HG03159 (cell line): Measurements from ENCODE around the gene BACH2.
"Not testable (repeated sequence)": the region's sequence is repeated elsewhere in the genome, so short reads cannot be mapped to it uniquely, and the experiment has no call there.

Source experiments
- ATAC-seq: cut with Tn5 transposase; IDR thresholded peaks from one replicate; pipeline ENCODE4 v1.9.1; 2021; ENCODE audit warnings: mild to moderate bottlenecking, moderate library complexity; ENCODE audit not compliant: unreplicated experiment

Gene BACH2

GRCh38 chr6:90079560-90080490 is 216.8 kb downstream of the BACH2 start:
- ATAC-seq, result no peak

DNA sequence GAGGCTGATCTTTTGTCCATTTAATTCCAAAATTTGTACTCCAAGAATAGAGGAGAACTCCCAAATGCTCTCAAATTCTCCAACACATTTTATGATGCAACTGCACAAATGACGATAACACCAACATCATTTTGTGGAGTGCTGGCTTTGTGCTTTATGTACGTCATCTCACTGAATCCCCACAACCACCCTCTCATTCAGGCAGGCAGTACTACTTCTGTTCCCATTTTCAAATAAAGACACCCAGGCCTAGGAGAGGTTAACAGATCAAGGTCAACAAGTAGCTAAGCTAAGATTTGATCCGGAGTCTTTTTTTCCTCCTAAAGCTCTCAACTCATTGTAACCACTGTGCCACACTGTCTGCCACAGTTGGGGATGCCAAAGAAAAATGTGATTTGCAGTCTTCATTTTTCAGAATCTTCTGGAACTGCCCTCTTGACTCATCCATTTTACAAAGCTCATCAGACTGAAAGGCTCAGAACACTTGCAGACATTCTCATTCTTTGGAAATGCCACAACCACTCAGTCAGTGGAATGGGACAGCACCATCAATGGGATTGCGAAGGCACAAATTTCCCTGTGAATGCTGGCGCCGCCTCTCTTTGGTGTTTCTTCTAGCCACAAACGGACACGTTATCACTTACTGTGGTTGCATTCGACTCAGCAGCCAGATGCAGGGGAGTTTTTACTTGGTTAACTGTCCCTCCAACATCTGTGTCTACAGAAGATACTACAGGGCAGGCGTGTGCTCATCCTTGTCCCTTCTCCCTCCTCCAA is 217.9 kb downstream of the BACH2 start:
- ATAC-seq, result no peak

DNA sequence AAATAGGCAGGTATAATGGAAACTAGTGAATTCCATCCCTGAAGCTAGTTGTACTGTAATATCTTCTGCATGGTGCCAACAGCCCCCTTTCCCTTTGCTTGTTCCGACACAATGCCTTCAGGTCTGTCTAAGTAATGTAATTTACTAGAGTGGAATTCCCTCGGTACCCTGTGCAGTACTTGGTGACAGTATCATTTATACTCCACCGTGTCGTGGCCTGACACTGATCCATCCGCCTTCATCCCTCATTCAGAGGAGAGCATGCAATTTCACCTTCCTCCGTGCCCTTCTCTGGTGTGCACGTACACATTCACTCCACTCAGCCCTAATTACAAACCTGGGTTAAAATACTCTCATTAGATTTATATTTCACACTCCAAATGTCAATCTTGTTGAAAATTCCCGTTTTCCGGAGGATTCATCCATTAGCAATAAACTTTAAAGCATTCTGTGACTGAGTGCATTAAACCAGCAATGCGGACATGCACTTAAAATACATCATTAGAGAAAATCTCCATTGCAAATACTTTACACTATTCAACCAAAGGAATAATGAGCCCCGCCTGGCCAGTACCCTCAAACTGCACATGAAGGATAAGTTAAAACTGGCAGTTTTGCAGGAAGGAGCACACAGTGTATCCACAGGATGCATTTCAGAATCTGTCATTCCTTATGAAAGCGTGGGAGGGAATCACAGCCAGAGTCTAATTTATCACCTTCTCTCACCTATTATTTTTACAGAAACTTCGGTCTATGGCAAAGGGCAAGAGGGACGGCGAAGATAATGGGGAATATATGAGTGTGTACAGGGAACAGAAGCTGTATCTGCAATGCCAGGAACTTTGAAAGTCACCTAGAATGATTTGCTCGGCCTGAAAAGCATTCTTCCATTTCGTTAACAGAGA is 219.9 kb downstream of the BACH2 start:
- ATAC-seq, result no peak

DNA sequence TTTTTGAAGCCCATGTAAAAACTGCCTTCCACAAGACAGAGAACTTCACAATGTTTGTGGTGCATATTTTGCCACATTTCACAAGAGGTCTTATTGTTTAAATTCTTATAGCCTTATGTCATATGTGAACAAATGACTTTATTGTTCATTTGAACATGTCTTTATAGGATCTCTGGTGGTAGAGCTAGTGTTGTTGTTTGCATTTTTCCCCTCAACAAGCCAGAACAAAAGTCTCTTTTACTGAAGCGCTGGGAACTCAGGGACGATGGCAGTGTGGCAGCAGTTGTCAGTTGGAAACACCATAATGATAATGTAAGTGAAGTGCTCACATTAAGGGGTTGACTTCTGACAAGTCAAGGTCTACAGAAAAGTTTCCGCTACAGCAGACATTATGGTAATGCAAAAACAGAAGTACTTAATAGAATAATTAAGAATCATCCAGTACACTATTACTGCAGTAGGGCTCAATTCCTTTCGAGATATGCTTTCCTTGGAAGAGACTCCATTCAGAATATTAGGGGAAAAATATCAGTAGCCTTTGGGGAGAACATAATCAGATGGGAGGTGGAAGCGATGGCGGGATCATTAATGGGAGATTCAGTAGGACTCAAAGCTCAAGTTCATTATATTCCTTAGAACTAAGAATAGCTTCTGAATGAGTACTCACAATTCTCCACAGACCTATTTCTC is 222.3 kb downstream of the BACH2 start:
- ATAC-seq, result no peak

- ATAC-seq, result no peak
Measured at GRCh38 chr6:90072935-90073464, 223.6 kb downstream of the BACH2 start.

DNA sequence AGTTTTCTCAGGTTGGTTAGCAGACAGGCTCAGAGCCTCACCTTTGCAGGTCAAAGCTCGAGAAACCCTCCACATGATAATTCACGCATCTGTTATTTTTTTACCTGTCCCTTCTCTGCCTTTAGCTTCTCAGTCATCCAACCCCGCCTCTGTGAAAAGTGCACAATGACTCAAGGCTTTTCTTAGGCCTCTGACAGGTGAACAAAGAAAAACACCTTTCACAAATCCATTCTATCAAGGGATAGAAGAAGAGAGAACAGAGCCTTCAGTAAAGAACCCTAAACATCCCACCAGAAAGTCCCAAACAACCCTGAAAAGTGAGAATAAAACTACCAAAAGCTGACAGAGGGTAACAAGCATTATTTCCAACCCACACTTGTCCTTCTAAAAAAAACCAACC is 224.1 kb downstream of the BACH2 start:
- no peak for ATAC-seq

- no peak for ATAC-seq
Measured at GRCh38 chr6:90068703-90069523, 227.7 kb downstream of the BACH2 start.

DNA sequence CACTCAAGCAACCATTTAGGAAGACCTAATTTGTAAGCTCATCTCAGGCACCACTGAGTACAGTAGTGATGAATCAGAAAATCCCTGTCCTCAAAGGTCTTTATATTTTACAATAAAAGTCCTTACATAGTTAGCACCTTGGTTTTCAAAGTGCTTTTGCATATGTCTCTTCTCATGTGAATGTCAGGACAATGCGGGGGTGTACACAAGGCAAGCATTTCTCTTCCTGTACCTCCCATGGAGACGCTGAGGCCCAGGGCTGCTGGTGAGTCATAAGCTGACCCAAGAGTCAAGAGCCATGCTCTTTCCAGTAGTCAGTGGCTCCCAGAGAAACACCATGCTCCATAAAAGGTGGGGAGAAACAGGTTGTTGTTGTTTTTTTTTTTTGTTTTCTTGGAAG is 228.4 kb downstream of the BACH2 start:
- ATAC-seq, result no peak

GRCh38 chr6:90066697-90067096 is 229.9 kb downstream of the BACH2 start:
- ATAC-seq, result no peak

GRCh38 chr6:90065173-90065572 is 231.5 kb downstream of the BACH2 start:
- ATAC-seq, result no peak

DNA sequence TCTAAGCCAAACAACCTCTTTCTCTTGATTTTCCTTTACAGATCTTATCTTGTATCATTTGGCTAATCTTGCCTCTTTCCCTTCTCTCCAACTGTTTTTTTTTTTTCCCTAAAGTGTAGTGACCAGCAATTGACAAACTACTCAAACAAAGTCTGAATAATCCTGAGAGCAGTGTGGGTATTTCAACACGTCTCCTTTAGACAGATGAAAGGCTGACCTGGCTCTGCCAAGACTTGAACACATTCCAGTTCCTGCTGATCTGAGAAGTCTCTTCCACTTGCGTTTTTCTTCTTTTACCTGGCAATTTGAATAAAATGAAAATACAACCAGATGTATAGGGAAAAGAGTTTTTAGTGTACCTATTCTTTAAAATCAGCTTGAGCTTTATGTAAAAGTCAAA is 234.0 kb downstream of the BACH2 start:
- ATAC-seq, result no peak

GRCh38 chr6:90062051-90062450 is 234.6 kb downstream of the BACH2 start:
- no peak for ATAC-seq

- ATAC-seq, result not testable (repeated sequence)
Measured at GRCh38 chr6:90059178-90059577, 237.5 kb downstream of the BACH2 start.

GRCh38 chr6:90055924-90056323 is 240.7 kb downstream of the BACH2 start:
- not testable (repeated sequence) for ATAC-seq

GRCh38 chr6:90054193-90054592 is 242.4 kb downstream of the BACH2 start:
- not testable (repeated sequence) for ATAC-seq

- no peak for ATAC-seq
Measured at GRCh38 chr6:90053614-90054013, 243.0 kb downstream of the BACH2 start.

- ATAC-seq, result no peak
Measured at GRCh38 chr6:90049295-90049694, 247.3 kb downstream of the BACH2 start.

- no peak for ATAC-seq
Measured at GRCh38 chr6:90048206-90048967, 248.3 kb downstream of the BACH2 start.
